Measurements from ENCODE around the gene HKDC1. TPM values are rescaled to one million over a fixed set of nuclear protein-coding genes. Genes with fewer than 3 reads are reported as not detected.

HKDC1 gene
- total and polyA plus RNA-seq, 4 donors: 0.53 to 20.0 (median 5.2) TPM

GRCh38 chr10:69176823-69177222 lies 43.3 kb upstream of the HKDC1 start:
- WGBS: 83% methylated on average over 2 of the region's 2 CpGs
- H3K27ac ChIP-seq (ENCODE audit: low read depth in 1 of 2, low read length in 2 of 2): no peak overlapping the region
- TF ChIP-seq HNF4G (IDR thresholded peaks at IDR 0.05) (no peak), HNF4A (conservative IDR thresholded peaks at IDR 0.05) (no peak), MAX (IDR thresholded peaks at IDR 0.05) (no peak), FOXA2 (IDR thresholded peaks at IDR 0.05) (no peak), TAF1 (conservative IDR thresholded peaks at IDR 0.05) (no peak), RXRA (IDR thresholded peaks at IDR 0.05) (no peak), REST (IDR thresholded peaks at IDR 0.05) (no peak), NR2F2 (IDR thresholded peaks at IDR 0.05) (no peak), RAD21 (IDR thresholded peaks at IDR 0.05) (no peak), EGR1 (IDR thresholded peaks at IDR 0.05; ENCODE audit: low read depth in 2 of 2) (no peak), GABPA (IDR thresholded peaks at IDR 0.05 in 1 of 2, conservative IDR thresholded peaks at IDR 0.05 in 1 of 2) (no peak), ZBTB33 (IDR thresholded peaks at IDR 0.05) (no peak), SP1 (IDR thresholded peaks at IDR 0.05) (no peak), FOXA1 (IDR thresholded peaks at IDR 0.05) (no peak)
- peaks cover 0 to 21% (median 17%) of the 10 kb centered on the region in 4 donors for H3K4me1 ChIP-seq (ENCODE audit: control insufficient read depth in 4 of 4, insufficient read depth in 4 of 4, low read length in 3 of 4)
- no peaks in the 10 kb centered on the region for H3K9me3 ChIP-seq (ENCODE audit: control insufficient read depth in 4 of 4, low read length in 3 of 4)
- no peak overlapping the region for H3K9ac ChIP-seq (ENCODE audit: low read depth in 1 of 2, low read length in 2 of 2)
- no peak for DNase-seq (ENCODE audit: low spot score)
- peaks cover 0 to 7% (median 6%) of the 10 kb centered on the region in 4 donors for H3K36me3 ChIP-seq (ENCODE audit: control insufficient read depth in 4 of 4, insufficient read depth in 3 of 4, low read depth in 1 of 4, low read length in 3 of 4)
- no peak overlapping the region for H3K4me3 ChIP-seq (ENCODE audit: low read depth in 1 of 3, low read length in 3 of 3)
- H3K27me3 ChIP-seq (ENCODE audit: control insufficient read depth in 4 of 4, insufficient read depth in 4 of 4, low read length in 3 of 4): no peaks in the 10 kb centered on the region

GRCh38 chr10:69179089-69179742 lies 40.9 kb upstream of the HKDC1 start:
- 32% methylated on average over 21 of the region's 21 CpGs for WGBS
- Histone ChIP-seq H3K9ac (ENCODE audit: low read depth in 1 of 2, low read length in 2 of 2) (peak overlapping the region; percentile 91 to 96), H3K9me3 (ENCODE audit: control insufficient read depth in 4 of 4, low read length in 3 of 4) (no peaks in the 10 kb centered on the region), H3K4me3 (ENCODE audit: low read depth in 1 of 3, low read length in 3 of 3) (peak overlapping the region; percentile 73 to 99 (median 93)), H3K36me3 (ENCODE audit: control insufficient read depth in 4 of 4, insufficient read depth in 3 of 4, low read depth in 1 of 4, low read length in 3 of 4) (peaks cover 0 to 5% (median 0%) of the 10 kb centered on the region in 4 donors), H3K27me3 (ENCODE audit: control insufficient read depth in 4 of 4, insufficient read depth in 4 of 4, low read length in 3 of 4) (no peaks in the 10 kb centered on the region), H3K27ac (ENCODE audit: low read depth in 1 of 2, low read length in 2 of 2) (peak overlapping the region; percentile 83 to 92), H3K4me1 (ENCODE audit: control insufficient read depth in 4 of 4, insufficient read depth in 4 of 4, low read length in 3 of 4) (peaks cover 0 to 26% (median 20%) of the 10 kb centered on the region in 4 donors)
- DNase-seq (ENCODE audit: low spot score): no peak
- TF ChIP-seq ATF3 (IDR thresholded peaks at IDR 0.05): no peak
- TF ChIP-seq ZBTB33 (IDR thresholded peaks at IDR 0.05): no peak
- TF ChIP-seq TAF1 (conservative IDR thresholded peaks at IDR 0.05): no peak
- no peak for TF ChIP-seq YY1 (IDR thresholded peaks at IDR 0.05)
- no peak for TF ChIP-seq MAX (IDR thresholded peaks at IDR 0.05)
- TF ChIP-seq REST (IDR thresholded peaks at IDR 0.05): no peak
- TF ChIP-seq HNF4A (conservative IDR thresholded peaks at IDR 0.05): no peak
- TF ChIP-seq EGR1 (IDR thresholded peaks at IDR 0.05; ENCODE audit: low read depth in 2 of 2): no peak
